H9 (cell line): ENCODE results near the gene TTC23. TPM values are rescaled to one million over a fixed set of nuclear protein-coding genes. Genes with fewer than 3 reads are reported as not detected.

Source experiments
- DNase-seq: peaks from one replicate; pipeline ENCODE4 v3.0.0-alpha.2; 2017
- H2AFZ ChIP-seq: one replicate; pipeline ENCODE4 v1.6.1; 2013; ENCODE audit warnings: mild to moderate bottlenecking, low read length, control low read depth, moderate library complexity
- H2AK5ac ChIP-seq: 2 replicates; pipeline ENCODE4 v1.6.1; 2013; ENCODE audit warnings: low read length, control low read depth, mixed read lengths; ENCODE audit not compliant: insufficient read length
- H2BK120ac ChIP-seq: one replicate; pipeline ENCODE4 v1.6.1; 2013; ENCODE audit warnings: low read depth, mild to moderate bottlenecking, low read length, control low read depth, inconsistent platforms; ENCODE audit not compliant: poor library complexity, severe bottlenecking
- H2BK12ac ChIP-seq: 2 replicates; pipeline ENCODE4 v1.6.1; 2013; ENCODE audit warnings: low read length, control low read depth, mixed read lengths, low read depth; ENCODE audit not compliant: insufficient read length
- H2BK15ac ChIP-seq: 2 replicates; pipeline ENCODE4 v1.6.1; 2013; ENCODE audit warnings: low read depth, low read length, control low read depth
- H2BK20ac ChIP-seq: one replicate; pipeline ENCODE4 v1.6.1; 2013; ENCODE audit warnings: low read depth, mild to moderate bottlenecking, low read length, control low read depth, inconsistent platforms; ENCODE audit not compliant: poor library complexity, severe bottlenecking
- H2BK5ac ChIP-seq: 2 replicates; pipeline ENCODE4 v1.6.1; 2013; ENCODE audit warnings: low read length, control low read depth, mixed read lengths; ENCODE audit not compliant: insufficient read length
- H3K14ac ChIP-seq: 2 replicates; pipeline ENCODE4 v1.6.1; 2013; ENCODE audit warnings: low read length, control low read depth; ENCODE audit not compliant: insufficient read depth
- H3K18ac ChIP-seq: 2 replicates; pipeline ENCODE4 v1.6.1; 2013; ENCODE audit warnings: low read depth, mild to moderate bottlenecking, mixed read lengths, low read length, control low read depth; ENCODE audit not compliant: insufficient read length
- H3K23ac ChIP-seq: 2 replicates; pipeline ENCODE4 v1.6.1; 2013; ENCODE audit warnings: low read length, control low read depth, mixed read lengths, low read depth; ENCODE audit not compliant: insufficient read length
- H3K23me2 ChIP-seq: 2 replicates; pipeline ENCODE4 v1.6.1; 2013; ENCODE audit warnings: low read depth, mild to moderate bottlenecking, mixed read lengths, low read length, control low read depth; ENCODE audit not compliant: insufficient read length, poor library complexity, severe bottlenecking
- H3K27ac ChIP-seq: 2 replicates; pipeline ENCODE4 v1.5.1; 2013; ENCODE audit warnings: low read length, control low read depth, mixed read lengths, low read depth; ENCODE audit not compliant: insufficient read length
- H3K27me3 ChIP-seq: 2 replicates; pipeline ENCODE4 v1.6.1; 2013; ENCODE audit warnings: low read length, control low read depth, inconsistent platforms; ENCODE audit not compliant: insufficient read depth
- H3K4ac ChIP-seq: 2 replicates; pipeline ENCODE4 v1.6.1; 2013; ENCODE audit warnings: low read depth, mild to moderate bottlenecking, control low read depth, inconsistent platforms, low read length, moderate library complexity
- H3K4me1 ChIP-seq: 2 replicates; pipeline ENCODE4 v1.6.1; 2013; ENCODE audit warnings: low read length, control low read depth, inconsistent platforms; ENCODE audit not compliant: insufficient read depth
- H3K4me2 ChIP-seq: 2 replicates; pipeline ENCODE4 v1.6.1; 2013; ENCODE audit warnings: low read length, control low read depth, mixed read lengths; ENCODE audit not compliant: insufficient read length, insufficient read depth
- H3K56ac ChIP-seq: 2 replicates; pipeline ENCODE4 v1.6.1; 2013; ENCODE audit warnings: low read depth, mild to moderate bottlenecking, mixed read lengths, low read length, control low read depth; ENCODE audit not compliant: insufficient read length
- H3K79me1 ChIP-seq: 2 replicates; pipeline ENCODE4 v1.6.1; 2013; ENCODE audit warnings: low read depth, mild to moderate bottlenecking, moderate library complexity, low read length, control low read depth, inconsistent platforms; ENCODE audit not compliant: insufficient read depth, poor library complexity, severe bottlenecking
- H3K79me2 ChIP-seq: 2 replicates; pipeline ENCODE4 v1.6.1; 2013; ENCODE audit warnings: low read length, control low read depth, inconsistent platforms; ENCODE audit not compliant: insufficient read depth
- H3K9ac ChIP-seq: 2 replicates; pipeline ENCODE4 v1.6.1; 2013; ENCODE audit warnings: low read length, control low read depth, mixed read lengths; ENCODE audit not compliant: insufficient read length; ENCODE audit errors: extremely low read depth
- H3K9me3 ChIP-seq: one replicate; pipeline ENCODE4 v1.6.1; 2013; ENCODE audit warnings: low read depth, low read length, inconsistent platforms; ENCODE audit not compliant: control insufficient read depth
- H3T11ph ChIP-seq: one replicate; pipeline ENCODE4 v1.6.1; 2013; ENCODE audit warnings: mild to moderate bottlenecking, low read length, control low read depth, inconsistent platforms
- H4K20me1 ChIP-seq: one replicate; pipeline ENCODE4 v1.6.1; 2013; ENCODE audit not compliant: control insufficient read depth, insufficient read length, insufficient read depth
- H4K5ac ChIP-seq: 2 replicates; pipeline ENCODE4 v1.6.1; 2013; ENCODE audit warnings: low read depth, mild to moderate bottlenecking, mixed read lengths, low read length, control low read depth; ENCODE audit not compliant: insufficient read length
- H4K8ac ChIP-seq: replicated peaks from 2 replicates; pipeline ENCODE4 v1.6.1; 2013; ENCODE audit warnings: low read length, control low read depth, mixed read lengths, low read depth; ENCODE audit not compliant: insufficient read length
- H4K91ac ChIP-seq: 2 replicates; pipeline ENCODE4 v1.6.1; 2013; ENCODE audit warnings: low read depth, mild to moderate bottlenecking, moderate library complexity, mixed read lengths, low read length, control low read depth; ENCODE audit not compliant: insufficient read length
- H3K27ac Mint-ChIP-seq, 3 experiments: 2 replicates in 2 of 3; 3 replicates in 1 of 3; pipeline ENCODE4 v1.8.0; 2020 to 2021; ENCODE audit warnings: mixed read lengths in 3 of 3, mild to moderate bottlenecking in 1 of 3, moderate library complexity in 1 of 3
- H3K27me3 Mint-ChIP-seq: 2 replicates; pipeline ENCODE4 v1.8.0; 2021; ENCODE audit warnings: low read depth, mild to moderate bottlenecking, moderate library complexity, mixed read lengths
- H3K36me3 Mint-ChIP-seq, 3 experiments: 2 replicates in 2 of 3; 3 replicates in 1 of 3; pipeline ENCODE4 v1.8.0; 2020 to 2021; ENCODE audit warnings: low read depth in 3 of 3, mixed read lengths in 3 of 3; ENCODE audit not compliant: insufficient read depth in 1 of 3
- H3K4me1 Mint-ChIP-seq, 2 experiments: 2 replicates each; pipeline ENCODE4 v1.8.0; 2020; ENCODE audit warnings: mixed read lengths in 2 of 2
- H3K4me3 Mint-ChIP-seq, 2 experiments: 2 replicates in 1 of 2; 3 replicates in 1 of 2; pipeline ENCODE4 v1.8.0; 2020 to 2021; ENCODE audit warnings: mild to moderate bottlenecking in 2 of 2, mixed read lengths in 2 of 2, moderate library complexity in 1 of 2
- H3K9me3 Mint-ChIP-seq, 2 experiments: 2 replicates in 1 of 2; 3 replicates in 1 of 2; pipeline ENCODE4 v1.8.0; 2020; ENCODE audit warnings: mild to moderate bottlenecking in 2 of 2, mixed read lengths in 2 of 2, moderate library complexity in 1 of 2
- whole genome bisulfite sequencing: extraction: QIAGEN DNeasy Blood & Tissue Kit; methylation state at CpG from one replicate; pipeline ENCODE4 v1.1.7; 2013; ENCODE audit warnings: missing lambda C conversion rate, low lambda C conversion rate, mixed read lengths; ENCODE audit not compliant: insufficient read length; ENCODE audit errors: extremely low coverage; 5-methylcytosine and 5-hydroxymethylcytosine counted together
- total RNA-seq: library from RNA; stranded (reverse); gene quantifications from 2 replicates; pipeline ENCODE4 v1.2.1, GENCODE V29; 2021
- TF ChIP-seq, protein P1 (sequence below): fragments of 200-600 bp; sonication (generic); conservative IDR thresholded peaks from 3 replicates; pipeline ENCODE4 v1.8.0; 2021; ENCODE audit warnings: antibody characterized with exemption, mild to moderate bottlenecking

The TTC23 gene
- total RNA-seq, 1 experiment from 2014 or later: 14.3 TPM

DNA sequence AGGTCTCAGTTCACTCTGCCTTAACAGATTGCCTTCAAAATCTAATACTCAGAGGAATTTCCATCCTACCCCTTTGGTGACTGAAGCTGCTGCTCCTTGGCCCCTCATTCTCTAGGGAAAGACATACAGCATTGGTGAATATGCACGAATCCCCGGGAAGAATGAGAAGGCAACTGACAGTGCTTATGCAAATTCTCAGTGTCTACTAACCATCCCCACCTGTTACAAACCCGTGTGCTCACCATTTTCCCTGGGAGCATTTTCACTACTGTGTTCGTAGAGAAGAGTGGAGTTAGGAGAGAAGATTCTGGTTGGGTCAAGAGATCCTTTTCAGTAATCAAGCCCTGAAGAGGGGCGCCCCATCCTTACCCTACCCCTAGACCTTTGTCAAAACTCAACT lies 106.8 kb downstream of the TTC23 start:
- peaks cover 4 to 12% (median 11%) of the 10 kb centered on the region in 3 experiments for H3K36me3 Mint-ChIP-seq
- Histone ChIP-seq H3K23ac (no peak overlapping the region), H2BK20ac (no peak overlapping the region), H3K56ac (no peak overlapping the region), H3K79me2 (no peaks in the 10 kb centered on the region), H4K8ac (no peak overlapping the region), H4K91ac (no peak overlapping the region), H2BK15ac (no peak overlapping the region), H2BK12ac (no peak overlapping the region), H2AFZ (no peak overlapping the region), H3K18ac (no peak overlapping the region), H3K4ac (no peak overlapping the region), H2AK5ac (no peak overlapping the region), H3K79me1 (no peaks in the 10 kb centered on the region), H3K23me2 (no peaks in the 10 kb centered on the region), H3K27me3 (no peaks in the 10 kb centered on the region), H3K9me3 (no peaks in the 10 kb centered on the region), H3T11ph (no peak overlapping the region), H3K4me1 (peaks cover 8% of the 10 kb centered on the region), H3K9ac (no peak overlapping the region), H3K14ac (no peak overlapping the region), H2BK5ac (no peak overlapping the region), H4K5ac (no peak overlapping the region), H3K4me2 (peak overlapping the region; percentile 5), H4K20me1 (no peaks in the 10 kb centered on the region), H3K27ac (peak overlapping the region; percentile 37), H2BK120ac (no peak overlapping the region)
- H3K4me1 Mint-ChIP-seq: peaks cover 39 to 56% of the 10 kb centered on the region in 2 experiments
- peaks cover 0 to 3% of the 10 kb centered on the region in 2 experiments; a peak in 1 of 5 replicates for H3K9me3 Mint-ChIP-seq
- WGBS: no CpG with 5 or more reads among the region's 5 CpGs
- no peaks in the 10 kb centered on the region for H3K27me3 Mint-ChIP-seq
- TF ChIP-seq, protein P1, sequence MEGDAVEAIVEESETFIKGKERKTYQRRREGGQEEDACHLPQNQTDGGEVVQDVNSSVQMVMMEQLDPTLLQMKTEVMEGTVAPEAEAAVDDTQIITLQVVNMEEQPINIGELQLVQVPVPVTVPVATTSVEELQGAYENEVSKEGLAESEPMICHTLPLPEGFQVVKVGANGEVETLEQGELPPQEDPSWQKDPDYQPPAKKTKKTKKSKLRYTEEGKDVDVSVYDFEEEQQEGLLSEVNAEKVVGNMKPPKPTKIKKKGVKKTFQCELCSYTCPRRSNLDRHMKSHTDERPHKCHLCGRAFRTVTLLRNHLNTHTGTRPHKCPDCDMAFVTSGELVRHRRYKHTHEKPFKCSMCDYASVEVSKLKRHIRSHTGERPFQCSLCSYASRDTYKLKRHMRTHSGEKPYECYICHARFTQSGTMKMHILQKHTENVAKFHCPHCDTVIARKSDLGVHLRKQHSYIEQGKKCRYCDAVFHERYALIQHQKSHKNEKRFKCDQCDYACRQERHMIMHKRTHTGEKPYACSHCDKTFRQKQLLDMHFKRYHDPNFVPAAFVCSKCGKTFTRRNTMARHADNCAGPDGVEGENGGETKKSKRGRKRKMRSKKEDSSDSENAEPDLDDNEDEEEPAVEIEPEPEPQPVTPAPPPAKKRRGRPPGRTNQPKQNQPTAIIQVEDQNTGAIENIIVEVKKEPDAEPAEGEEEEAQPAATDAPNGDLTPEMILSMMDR: no peak
- peak overlapping the region; percentile 15 to 95 (median 55); a peak in 6 of 7 replicates for H3K27ac Mint-ChIP-seq
- H3K4me3 Mint-ChIP-seq: peak overlapping the region in 1 of 2 experiments; percentile 2; a peak in 1 of 5 replicates
- DNase-seq: peak; percentile 24
